Vagina (tissue), 2 donors: ENCODE data around the gene NRG3. TPM values are rescaled to one million over a fixed set of nuclear protein-coding genes. Genes with fewer than 3 reads are reported as not detected.

Experiments used
- DNase-seq, 2 donors: peaks; one replicate each; pipeline ENCODE4 v3.0.0-alpha.2; 2017; ENCODE audit errors: extremely low spot score in 2 of 2
- H3K27ac ChIP-seq: fragments of 200-600 bp; sonication (generic); one replicate; pipeline ENCODE4 v1.5.1; 2019
- H3K27me3 ChIP-seq: fragments of 200-600 bp; sonication (generic); one replicate; pipeline ENCODE4 v1.5.1; 2019
- H3K36me3 ChIP-seq, 2 donors: fragments of 200-600 bp; sonication (generic); one replicate each; pipeline ENCODE4 v1.5.1; 2017 to 2019
- H3K4me1 ChIP-seq: fragments of 200-600 bp; sonication (generic); one replicate; pipeline ENCODE4 v1.5.1; 2019
- H3K4me3 ChIP-seq, 2 donors: fragments of 200-600 bp; sonication (generic); 1 replicate in 1 of 2; 2 replicates in 1 of 2; pipeline ENCODE4 v1.5.1; 2016 to 2019
- H3K9me3 ChIP-seq: fragments of 200-600 bp; sonication (generic); one replicate; pipeline ENCODE4 v1.5.1; 2019
- POLR2A ChIP-seq, 2 donors: fragments of 450-650 bp; IDR thresholded peaks; one replicate each; pipeline ENCODE4 v1.6.1; 2017; ENCODE audit warnings: antibody characterized with exemption in 2 of 2, mild to moderate bottlenecking in 2 of 2, moderate library complexity in 2 of 2
- POLR2AphosphoS5 ChIP-seq, 2 donors: sonication (generic); formaldehyde crosslinking; IDR thresholded peaks; one replicate each; pipeline ENCODE4 v1.9.0; 2017; ENCODE audit warnings: antibody characterized with exemption in 2 of 2, mild to moderate bottlenecking in 2 of 2, low read depth in 1 of 2; ENCODE audit not compliant: insufficient read depth in 1 of 2
- intact Hi-C: fragments of 100-400 bp; cut with DNase I; formaldehyde crosslinking; loops from one replicate; pipeline ENCODE4 v1.15.1; 2023
- total RNA-seq: library from RNA; depleted of rRNA; stranded (reverse); fragments of >200 nt; gene quantifications from one replicate; pipeline ENCODE4 v1.2.3, GENCODE V29; 2016
- TF ChIP-seq, protein P1 (sequence below), 3 experiments: fragments of 450-650 bp in 2 of 3; fragments of 200-600 bp in 1 of 3; sonication (generic) in 1 of 3; IDR thresholded peaks; one replicate each; pipeline ENCODE4 v1.5.1; 2017 to 2019; ENCODE audit warnings: antibody characterized with exemption in 3 of 3, mild to moderate bottlenecking in 2 of 3, moderate library complexity in 2 of 3

The NRG3 gene
- total RNA-seq, 1 donor from 2014 or later = not detected

DNA sequence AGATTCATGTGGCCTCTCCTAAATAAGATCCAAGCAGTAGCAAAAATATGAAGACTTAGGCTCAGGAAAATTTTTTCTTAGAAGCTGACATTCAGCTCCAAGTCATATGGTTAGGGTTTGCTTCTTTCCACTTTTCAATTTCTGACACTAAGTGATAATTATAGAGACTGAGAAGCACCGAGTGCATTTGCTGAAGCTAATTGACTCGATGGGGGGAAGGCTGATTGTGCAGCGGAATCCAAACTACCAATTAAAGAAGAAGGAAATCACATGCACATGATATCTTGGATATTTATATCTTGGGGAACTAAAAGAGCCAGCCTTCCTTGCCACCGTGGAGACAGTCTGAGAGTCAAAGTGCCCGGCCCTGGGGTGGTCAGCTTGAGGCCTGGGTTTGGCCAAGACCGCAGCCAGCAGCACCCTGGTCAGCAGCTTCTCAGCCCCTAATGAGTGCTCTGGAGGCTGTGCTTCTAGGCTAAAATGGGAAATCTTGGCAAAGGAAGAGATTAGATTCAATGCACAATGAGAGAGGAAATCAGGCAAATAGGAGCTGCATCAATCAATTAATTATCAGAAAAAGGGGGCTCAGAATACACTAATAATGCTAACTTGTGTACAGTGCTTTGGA, 589.3 kb downstream of the NRG3 start:
- Histone ChIP-seq H3K4me3 (no peak overlapping the region), H3K9me3 (no peaks in the 10 kb centered on the region), H3K27me3 (no peaks in the 10 kb centered on the region), H3K36me3 (no peaks in the 10 kb centered on the region), H3K4me1 (no peaks in the 10 kb centered on the region), H3K27ac (no peak overlapping the region)
- no peak for DNase-seq
- TF ChIP-seq, protein P1, sequence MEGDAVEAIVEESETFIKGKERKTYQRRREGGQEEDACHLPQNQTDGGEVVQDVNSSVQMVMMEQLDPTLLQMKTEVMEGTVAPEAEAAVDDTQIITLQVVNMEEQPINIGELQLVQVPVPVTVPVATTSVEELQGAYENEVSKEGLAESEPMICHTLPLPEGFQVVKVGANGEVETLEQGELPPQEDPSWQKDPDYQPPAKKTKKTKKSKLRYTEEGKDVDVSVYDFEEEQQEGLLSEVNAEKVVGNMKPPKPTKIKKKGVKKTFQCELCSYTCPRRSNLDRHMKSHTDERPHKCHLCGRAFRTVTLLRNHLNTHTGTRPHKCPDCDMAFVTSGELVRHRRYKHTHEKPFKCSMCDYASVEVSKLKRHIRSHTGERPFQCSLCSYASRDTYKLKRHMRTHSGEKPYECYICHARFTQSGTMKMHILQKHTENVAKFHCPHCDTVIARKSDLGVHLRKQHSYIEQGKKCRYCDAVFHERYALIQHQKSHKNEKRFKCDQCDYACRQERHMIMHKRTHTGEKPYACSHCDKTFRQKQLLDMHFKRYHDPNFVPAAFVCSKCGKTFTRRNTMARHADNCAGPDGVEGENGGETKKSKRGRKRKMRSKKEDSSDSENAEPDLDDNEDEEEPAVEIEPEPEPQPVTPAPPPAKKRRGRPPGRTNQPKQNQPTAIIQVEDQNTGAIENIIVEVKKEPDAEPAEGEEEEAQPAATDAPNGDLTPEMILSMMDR (IDR thresholded peaks at IDR 0.05) = no peak
- no peak for TF ChIP-seq POLR2AphosphoS5 (IDR thresholded peaks at IDR 0.05; ENCODE audit: insufficient read depth in 1 of 2, low read depth in 1 of 2)
- TF ChIP-seq POLR2A (IDR thresholded peaks at IDR 0.05) = no peak
- intact Hi-C loops = no loop called here

GRCh38 chr10:82464966-82465365, 590.0 kb downstream of the NRG3 start:
- H3K9me3 ChIP-seq = no peaks in the 10 kb centered on the region
- no peak for TF ChIP-seq POLR2A (IDR thresholded peaks at IDR 0.05)
- TF ChIP-seq, protein P1 (IDR thresholded peaks at IDR 0.05) = no peak
- TF ChIP-seq POLR2AphosphoS5 (IDR thresholded peaks at IDR 0.05; ENCODE audit: insufficient read depth in 1 of 2, low read depth in 1 of 2) = no peak

DNA sequence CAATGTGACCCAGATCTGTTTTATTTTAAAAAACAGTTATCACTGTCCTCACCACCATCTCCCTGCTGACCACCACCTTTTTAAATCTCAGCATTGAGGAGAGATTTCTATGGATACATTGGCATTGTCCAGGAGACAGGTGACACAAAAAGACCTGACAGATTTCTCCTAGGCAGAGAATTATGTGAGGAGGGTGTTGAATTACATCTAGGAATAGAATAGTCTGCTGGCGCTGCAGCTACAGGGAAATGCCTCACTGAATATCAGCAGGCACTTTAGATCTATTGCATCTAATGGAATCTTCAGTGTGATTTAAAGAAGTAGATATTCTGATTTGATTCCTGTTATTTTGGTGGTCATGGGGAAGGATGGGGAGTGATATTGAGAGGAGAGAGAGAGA, 593.5 kb downstream of the NRG3 start:
- TF ChIP-seq POLR2AphosphoS5 (IDR thresholded peaks at IDR 0.05; ENCODE audit: insufficient read depth in 1 of 2, low read depth in 1 of 2) (no peak), POLR2A (IDR thresholded peaks at IDR 0.05) (no peak)
- TF ChIP-seq, protein P1 (IDR thresholded peaks at IDR 0.05) = no peak

More at GRCh38 chr10:82464966-82465365, 590.0 kb downstream of the NRG3 start:
- no peaks in the 10 kb centered on the region for H3K27me3 ChIP-seq
- no peak overlapping the region for H3K27ac ChIP-seq
- no peak overlapping the region for H3K4me3 ChIP-seq
- no peak for DNase-seq
- H3K36me3 ChIP-seq = no peaks in the 10 kb centered on the region
- intact Hi-C loops = no loop called here
- H3K4me1 ChIP-seq = no peaks in the 10 kb centered on the region

DNA sequence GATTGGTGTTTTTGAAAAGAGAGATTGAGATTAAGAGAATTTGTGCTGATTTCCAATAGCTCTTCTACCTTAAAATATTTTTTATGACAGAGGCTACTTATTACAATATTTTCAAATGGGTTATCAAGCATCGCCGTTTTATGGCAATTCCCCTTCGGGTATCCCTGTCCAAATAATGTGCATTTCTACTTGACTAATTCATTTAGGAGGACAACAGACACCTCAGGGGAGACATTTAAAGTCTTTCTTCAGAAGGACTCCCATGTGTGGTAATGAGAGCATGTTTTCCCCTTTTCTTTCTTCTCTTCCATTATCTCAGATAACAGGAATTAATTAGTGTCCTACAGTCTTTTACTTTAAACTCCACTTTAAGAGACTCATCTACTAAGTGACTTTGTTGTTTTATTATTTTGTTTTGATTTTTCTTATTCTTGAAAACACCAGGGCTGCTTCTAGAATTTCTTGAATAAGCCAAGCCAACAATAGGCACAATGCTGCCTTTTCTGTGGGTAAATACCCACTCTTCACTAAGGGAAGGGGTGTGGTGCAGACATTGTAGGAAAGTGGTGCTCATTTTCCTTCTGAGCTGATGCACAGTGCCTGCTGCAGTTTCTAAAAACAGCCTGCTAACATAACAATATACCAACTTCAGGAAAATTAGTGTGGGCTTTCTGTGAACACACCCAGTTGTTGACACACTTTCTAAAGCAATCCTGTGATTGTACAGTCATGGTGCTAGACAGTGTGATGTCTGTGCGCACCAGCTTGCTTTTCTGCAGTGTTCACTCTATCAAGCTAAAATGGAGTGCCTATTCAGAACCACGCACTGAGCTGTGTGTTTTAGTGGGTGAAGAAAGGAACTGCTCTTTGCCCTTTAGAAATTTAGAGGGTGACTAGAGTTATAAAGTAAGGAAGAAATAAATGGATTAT, 597.7 kb downstream of the NRG3 start:
- no peak for DNase-seq
- H3K9me3 ChIP-seq = no peaks in the 10 kb centered on the region
- no peaks in the 10 kb centered on the region for H3K27me3 ChIP-seq
- no peak overlapping the region for H3K27ac ChIP-seq
- intact Hi-C loops = no loop called here
- no peak overlapping the region for H3K4me3 ChIP-seq
- no peaks in the 10 kb centered on the region for H3K4me1 ChIP-seq
- no peak for TF ChIP-seq POLR2AphosphoS5 (IDR thresholded peaks at IDR 0.05; ENCODE audit: insufficient read depth in 1 of 2, low read depth in 1 of 2)
- no peak for TF ChIP-seq POLR2A (IDR thresholded peaks at IDR 0.05)
- TF ChIP-seq, protein P1 (IDR thresholded peaks at IDR 0.05) = no peak
- no peaks in the 10 kb centered on the region for H3K36me3 ChIP-seq

More for the DNA sequence above, 593.5 kb downstream of the NRG3 start:
- H3K27me3 ChIP-seq = no peaks in the 10 kb centered on the region
- no peaks in the 10 kb centered on the region for H3K4me1 ChIP-seq
- H3K4me3 ChIP-seq = no peak overlapping the region
- no peaks in the 10 kb centered on the region for H3K36me3 ChIP-seq
- intact Hi-C loops = no loop called here
- no peak for DNase-seq
- no peak overlapping the region for H3K27ac ChIP-seq
- H3K9me3 ChIP-seq = no peaks in the 10 kb centered on the region
